Vagina (tissue), 2 donors: ENCODE data around the gene GRIN3A.

Source experiments
- POLR2A ChIP-seq, 2 donors: fragments of 450-650 bp; IDR thresholded peaks; one replicate each; pipeline ENCODE4 v1.6.1; 2017; ENCODE audit warnings: antibody characterized with exemption in 2 of 2, mild to moderate bottlenecking in 2 of 2, moderate library complexity in 2 of 2
- TF ChIP-seq, protein P1 (sequence below), 3 experiments: fragments of 450-650 bp in 2 of 3; fragments of 200-600 bp in 1 of 3; sonication (generic) in 1 of 3; IDR thresholded peaks; one replicate each; pipeline ENCODE4 v1.5.1; 2017 to 2019; ENCODE audit warnings: antibody characterized with exemption in 3 of 3, mild to moderate bottlenecking in 2 of 3, moderate library complexity in 2 of 3

DNA sequence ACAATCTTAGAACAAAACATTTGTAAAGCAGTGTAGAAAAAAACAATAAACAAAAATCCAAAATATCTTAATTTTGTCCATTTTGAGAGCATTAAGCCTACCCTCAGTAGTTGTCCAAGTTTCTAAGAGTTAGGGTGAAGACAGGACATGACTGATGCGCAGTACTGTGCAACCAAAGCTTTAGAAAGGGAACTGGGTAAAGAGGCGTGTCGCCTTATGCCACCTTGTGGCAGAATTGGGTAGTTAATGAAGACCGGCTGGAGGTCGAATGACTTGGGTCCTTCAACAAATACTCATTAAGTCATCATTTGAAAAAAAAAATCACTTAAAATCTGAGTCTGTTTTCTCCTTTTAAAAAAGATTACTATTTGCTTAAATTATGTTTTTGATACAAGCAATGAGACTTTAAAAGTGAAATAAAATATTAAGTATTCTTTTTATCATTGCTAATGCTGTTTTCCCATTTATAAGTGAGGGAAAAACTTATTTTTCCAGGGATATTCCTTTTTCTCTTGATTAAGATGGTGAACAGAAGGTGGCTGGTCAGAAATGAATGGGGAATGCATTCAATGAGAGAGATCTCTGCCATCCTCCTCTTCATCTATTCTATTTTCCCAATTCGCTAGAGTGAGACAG is 208.3 kb downstream of the GRIN3A start:
- TF ChIP-seq, protein P1, sequence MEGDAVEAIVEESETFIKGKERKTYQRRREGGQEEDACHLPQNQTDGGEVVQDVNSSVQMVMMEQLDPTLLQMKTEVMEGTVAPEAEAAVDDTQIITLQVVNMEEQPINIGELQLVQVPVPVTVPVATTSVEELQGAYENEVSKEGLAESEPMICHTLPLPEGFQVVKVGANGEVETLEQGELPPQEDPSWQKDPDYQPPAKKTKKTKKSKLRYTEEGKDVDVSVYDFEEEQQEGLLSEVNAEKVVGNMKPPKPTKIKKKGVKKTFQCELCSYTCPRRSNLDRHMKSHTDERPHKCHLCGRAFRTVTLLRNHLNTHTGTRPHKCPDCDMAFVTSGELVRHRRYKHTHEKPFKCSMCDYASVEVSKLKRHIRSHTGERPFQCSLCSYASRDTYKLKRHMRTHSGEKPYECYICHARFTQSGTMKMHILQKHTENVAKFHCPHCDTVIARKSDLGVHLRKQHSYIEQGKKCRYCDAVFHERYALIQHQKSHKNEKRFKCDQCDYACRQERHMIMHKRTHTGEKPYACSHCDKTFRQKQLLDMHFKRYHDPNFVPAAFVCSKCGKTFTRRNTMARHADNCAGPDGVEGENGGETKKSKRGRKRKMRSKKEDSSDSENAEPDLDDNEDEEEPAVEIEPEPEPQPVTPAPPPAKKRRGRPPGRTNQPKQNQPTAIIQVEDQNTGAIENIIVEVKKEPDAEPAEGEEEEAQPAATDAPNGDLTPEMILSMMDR (IDR thresholded peaks at IDR 0.05) = peak; percentile 75 to 81 (median 79)
- no peak for TF ChIP-seq POLR2A (IDR thresholded peaks at IDR 0.05)
